ENCODE measurements around the gene NXF1.

GRCh38 chr11:62852523-62853188 is 47.4 kb upstream of the NXF1 start:
- TF ChIP-seq CTCF (IDR thresholded peaks at IDR 0.05; ENCODE audit: low read depth, low read length, missing input control) (no peak), EGR1 (IDR thresholded peaks at IDR 0.05; ENCODE audit: low read depth in 2 of 2) (no peak), SP1 (IDR thresholded peaks at IDR 0.05) (no peak), YY1 (IDR thresholded peaks at IDR 0.05) (no peak), TAF1 (conservative IDR thresholded peaks at IDR 0.05) (no peak)
- TF ChIP-seq, protein P1, sequence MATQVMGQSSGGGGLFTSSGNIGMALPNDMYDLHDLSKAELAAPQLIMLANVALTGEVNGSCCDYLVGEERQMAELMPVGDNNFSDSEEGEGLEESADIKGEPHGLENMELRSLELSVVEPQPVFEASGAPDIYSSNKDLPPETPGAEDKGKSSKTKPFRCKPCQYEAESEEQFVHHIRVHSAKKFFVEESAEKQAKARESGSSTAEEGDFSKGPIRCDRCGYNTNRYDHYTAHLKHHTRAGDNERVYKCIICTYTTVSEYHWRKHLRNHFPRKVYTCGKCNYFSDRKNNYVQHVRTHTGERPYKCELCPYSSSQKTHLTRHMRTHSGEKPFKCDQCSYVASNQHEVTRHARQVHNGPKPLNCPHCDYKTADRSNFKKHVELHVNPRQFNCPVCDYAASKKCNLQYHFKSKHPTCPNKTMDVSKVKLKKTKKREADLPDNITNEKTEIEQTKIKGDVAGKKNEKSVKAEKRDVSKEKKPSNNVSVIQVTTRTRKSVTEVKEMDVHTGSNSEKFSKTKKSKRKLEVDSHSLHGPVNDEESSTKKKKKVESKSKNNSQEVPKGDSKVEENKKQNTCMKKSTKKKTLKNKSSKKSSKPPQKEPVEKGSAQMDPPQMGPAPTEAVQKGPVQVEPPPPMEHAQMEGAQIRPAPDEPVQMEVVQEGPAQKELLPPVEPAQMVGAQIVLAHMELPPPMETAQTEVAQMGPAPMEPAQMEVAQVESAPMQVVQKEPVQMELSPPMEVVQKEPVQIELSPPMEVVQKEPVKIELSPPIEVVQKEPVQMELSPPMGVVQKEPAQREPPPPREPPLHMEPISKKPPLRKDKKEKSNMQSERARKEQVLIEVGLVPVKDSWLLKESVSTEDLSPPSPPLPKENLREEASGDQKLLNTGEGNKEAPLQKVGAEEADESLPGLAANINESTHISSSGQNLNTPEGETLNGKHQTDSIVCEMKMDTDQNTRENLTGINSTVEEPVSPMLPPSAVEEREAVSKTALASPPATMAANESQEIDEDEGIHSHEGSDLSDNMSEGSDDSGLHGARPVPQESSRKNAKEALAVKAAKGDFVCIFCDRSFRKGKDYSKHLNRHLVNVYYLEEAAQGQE (IDR thresholded peaks at IDR 0.05) = no peak
- TF ChIP-seq, protein P2, sequence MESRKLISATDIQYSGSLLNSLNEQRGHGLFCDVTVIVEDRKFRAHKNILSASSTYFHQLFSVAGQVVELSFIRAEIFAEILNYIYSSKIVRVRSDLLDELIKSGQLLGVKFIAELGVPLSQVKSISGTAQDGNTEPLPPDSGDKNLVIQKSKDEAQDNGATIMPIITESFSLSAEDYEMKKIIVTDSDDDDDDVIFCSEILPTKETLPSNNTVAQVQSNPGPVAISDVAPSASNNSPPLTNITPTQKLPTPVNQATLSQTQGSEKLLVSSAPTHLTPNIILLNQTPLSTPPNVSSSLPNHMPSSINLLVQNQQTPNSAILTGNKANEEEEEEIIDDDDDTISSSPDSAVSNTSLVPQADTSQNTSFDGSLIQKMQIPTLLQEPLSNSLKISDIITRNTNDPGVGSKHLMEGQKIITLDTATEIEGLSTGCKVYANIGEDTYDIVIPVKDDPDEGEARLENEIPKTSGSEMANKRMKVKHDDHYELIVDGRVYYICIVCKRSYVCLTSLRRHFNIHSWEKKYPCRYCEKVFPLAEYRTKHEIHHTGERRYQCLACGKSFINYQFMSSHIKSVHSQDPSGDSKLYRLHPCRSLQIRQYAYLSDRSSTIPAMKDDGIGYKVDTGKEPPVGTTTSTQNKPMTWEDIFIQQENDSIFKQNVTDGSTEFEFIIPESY (IDR thresholded peaks at IDR 0.05) = no peak

Data from liver (tissue), 3 donors.